Omental fat pad (tissue), 4 donors: Measurements from ENCODE around the gene SENP1. TPM values are rescaled to one million over a fixed set of nuclear protein-coding genes. Genes with fewer than 3 reads are reported as not detected.

Experiments
- ATAC-seq: fragments of 150-250 bp; one replicate; pipeline ENCODE4 v1.9.1; 2016; ENCODE audit warnings: mild to moderate bottlenecking, moderate library complexity; ENCODE audit not compliant: low FRiP score
- DNase-seq: peaks from one replicate; pipeline ENCODE4 v3.0.0-alpha.2; 2019; ENCODE audit warnings: low spot score
- total RNA-seq, 4 donors: library from RNA; depleted of rRNA; stranded (reverse); fragments of >200 nt; gene quantifications; one replicate each; pipeline ENCODE4 v1.1.0, GENCODE V29; 2016
- TF ChIP-seq, protein P1 (sequence below), 3 donors: fragments of 450-650 bp; IDR thresholded peaks; one replicate each; pipeline ENCODE4 v1.5.1; 2016 to 2017; ENCODE audit warnings: antibody characterized with exemption in 3 of 3, mild to moderate bottlenecking in 3 of 3, moderate library complexity in 2 of 3

Gene SENP1
- total RNA-seq, 4 donors from 2014 or later: 13.6 to 23.0 (median 18.2) TPM

DNA sequence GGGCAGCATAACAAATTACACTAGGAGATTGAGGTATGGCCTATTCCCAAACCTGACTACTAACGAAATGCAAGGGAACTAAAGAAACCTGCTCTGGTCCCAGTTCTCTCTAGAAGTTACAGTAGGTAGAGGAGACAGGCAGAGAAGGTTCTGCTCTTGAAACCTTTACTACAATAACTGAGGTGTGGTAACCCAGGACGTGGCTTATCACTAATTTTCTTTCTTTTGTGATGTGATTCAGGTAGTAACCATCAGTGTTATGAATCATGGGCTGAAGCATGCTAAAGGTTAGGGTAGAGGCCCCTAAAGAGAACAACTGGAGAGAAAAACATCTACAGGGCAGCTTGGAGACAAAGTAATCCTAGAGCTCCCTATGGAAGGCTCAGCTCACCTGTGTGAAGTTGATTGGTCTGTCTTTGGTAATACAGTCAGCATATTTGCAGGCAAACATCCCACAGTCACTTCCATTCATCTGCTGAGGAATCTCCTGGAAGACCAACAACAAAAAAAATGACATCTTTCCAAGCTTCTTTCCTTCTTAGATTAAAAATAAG is 59.8 kb downstream of the SENP1 start:
- ATAC-seq (no peak), DNase-seq (no peak)
- TF ChIP-seq, protein P1, sequence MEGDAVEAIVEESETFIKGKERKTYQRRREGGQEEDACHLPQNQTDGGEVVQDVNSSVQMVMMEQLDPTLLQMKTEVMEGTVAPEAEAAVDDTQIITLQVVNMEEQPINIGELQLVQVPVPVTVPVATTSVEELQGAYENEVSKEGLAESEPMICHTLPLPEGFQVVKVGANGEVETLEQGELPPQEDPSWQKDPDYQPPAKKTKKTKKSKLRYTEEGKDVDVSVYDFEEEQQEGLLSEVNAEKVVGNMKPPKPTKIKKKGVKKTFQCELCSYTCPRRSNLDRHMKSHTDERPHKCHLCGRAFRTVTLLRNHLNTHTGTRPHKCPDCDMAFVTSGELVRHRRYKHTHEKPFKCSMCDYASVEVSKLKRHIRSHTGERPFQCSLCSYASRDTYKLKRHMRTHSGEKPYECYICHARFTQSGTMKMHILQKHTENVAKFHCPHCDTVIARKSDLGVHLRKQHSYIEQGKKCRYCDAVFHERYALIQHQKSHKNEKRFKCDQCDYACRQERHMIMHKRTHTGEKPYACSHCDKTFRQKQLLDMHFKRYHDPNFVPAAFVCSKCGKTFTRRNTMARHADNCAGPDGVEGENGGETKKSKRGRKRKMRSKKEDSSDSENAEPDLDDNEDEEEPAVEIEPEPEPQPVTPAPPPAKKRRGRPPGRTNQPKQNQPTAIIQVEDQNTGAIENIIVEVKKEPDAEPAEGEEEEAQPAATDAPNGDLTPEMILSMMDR (IDR thresholded peaks at IDR 0.05): no peak

DNA sequence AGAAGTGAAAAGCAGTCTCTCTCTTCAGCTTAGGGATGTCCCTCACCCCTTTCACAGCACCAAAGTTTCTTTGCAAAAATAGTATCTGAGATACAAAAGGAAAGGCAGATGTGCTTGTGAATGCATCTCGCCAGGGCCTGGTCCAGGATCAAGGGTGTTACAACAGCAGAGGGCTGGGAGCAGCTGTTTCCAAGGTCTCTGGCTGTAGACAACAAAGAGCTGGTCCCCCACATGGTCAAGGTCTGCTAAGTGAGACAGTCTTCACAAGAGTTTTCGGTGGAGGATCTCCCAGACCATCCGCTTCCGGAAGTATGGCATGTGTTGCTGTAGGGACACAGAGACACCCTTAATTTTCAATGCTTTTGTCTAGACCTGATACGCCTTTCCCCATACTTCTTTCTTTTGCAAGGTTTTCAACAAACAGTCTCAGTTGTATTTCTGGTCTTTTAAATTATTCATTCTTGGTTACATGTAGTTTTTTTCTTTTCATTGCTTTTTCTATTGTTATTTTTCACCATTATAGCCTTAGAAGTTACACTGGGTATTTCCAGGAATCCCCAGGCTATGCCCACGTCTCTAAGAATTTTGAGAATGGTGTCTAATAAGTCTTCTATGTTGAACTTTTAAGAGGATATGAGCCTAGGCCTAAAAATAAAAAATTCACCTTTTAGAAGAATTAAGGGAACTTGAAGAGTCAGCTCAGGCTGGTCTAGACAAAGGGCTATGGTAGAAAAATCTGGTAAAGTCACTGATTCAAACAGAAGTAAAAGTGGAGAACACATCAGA is 60.6 kb downstream of the SENP1 start:
- ATAC-seq: no peak
- TF ChIP-seq, protein P1 (IDR thresholded peaks at IDR 0.05): no peak
- DNase-seq: no peak

DNA sequence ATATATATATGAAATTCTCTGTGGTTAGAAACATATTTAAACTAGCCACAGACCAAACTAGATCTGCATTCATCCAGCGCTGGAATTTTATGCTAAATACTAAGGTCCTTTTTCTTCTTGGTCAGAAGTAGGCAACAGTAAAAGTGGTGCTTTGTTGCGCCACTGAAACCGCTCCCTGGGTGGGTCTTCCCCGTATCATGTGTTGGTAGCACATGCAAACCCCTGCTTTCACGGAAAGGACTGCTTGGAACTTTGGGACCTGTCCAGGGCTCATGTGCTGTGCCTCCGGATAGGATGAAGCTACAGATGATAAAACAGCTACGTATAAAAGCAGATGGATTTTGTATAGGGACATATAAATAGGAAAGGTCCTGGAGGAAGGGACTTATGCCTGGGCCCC is 61.5 kb downstream of the SENP1 start:
- TF ChIP-seq, protein P1 (IDR thresholded peaks at IDR 0.05): no peak
- DNase-seq (no peak), ATAC-seq (no peak)

DNA sequence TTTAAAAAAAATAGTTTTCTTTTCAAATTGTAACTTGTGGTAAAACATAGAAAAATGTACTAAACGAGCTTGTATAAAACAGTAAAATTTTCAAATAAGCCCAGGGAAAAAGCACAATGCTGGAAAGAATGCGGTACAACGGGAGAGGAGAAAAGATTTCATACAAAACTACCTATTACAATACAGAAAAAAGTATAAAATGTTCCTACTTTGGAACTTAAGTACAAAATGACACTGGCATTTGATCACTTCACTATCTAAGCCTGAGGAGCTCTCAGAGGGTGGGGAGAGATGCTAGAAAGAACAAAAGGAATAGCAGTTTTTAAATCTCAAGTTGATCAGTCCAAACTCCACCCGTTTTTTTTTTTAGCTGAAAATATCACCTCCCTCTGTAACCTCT is 62.1 kb downstream of the SENP1 start:
- DNase-seq (no peak), ATAC-seq (no peak)
- TF ChIP-seq, protein P1 (IDR thresholded peaks at IDR 0.05): no peak

DNA sequence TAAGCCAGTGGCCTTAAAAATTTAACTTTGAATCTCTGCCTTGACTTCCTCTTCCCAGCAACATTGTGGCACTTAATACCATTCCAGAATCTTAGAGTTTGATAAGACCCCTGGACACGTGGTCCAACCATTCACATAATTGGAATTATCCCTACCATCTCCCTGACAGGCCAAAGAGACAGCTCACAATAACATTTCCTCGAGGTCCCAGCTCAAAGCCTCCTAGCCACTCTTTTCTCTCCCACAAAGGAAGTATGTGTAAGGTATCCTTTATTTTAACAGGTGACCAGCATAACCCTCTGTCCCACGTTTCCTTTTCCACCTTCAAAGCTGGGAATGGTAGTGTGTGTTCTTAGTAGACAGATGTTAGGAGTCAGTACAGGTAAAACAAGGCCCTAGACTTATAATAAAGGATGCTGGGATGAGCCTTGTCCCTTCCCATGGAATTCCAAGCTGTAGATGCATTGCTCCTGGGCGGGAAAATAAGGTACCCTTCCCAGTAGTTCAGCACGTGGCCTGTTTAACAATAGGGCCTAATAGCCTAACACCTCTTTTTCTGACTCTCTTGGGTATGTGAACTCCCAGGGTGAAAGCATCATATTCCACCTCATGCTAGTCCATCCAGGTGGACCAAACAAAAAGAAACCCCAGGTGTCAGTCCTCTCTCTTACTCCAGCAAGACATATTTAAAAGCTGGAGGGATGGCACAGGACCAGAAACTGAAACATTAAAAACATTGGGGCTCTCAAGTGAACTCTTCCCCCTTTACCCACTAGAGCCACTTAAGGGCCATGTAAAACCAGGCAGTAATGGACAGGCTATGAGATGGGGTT is 64.1 kb downstream of the SENP1 start:
- TF ChIP-seq, protein P1 (IDR thresholded peaks at IDR 0.05): no peak
- DNase-seq: no peak
- no peak for ATAC-seq

DNA sequence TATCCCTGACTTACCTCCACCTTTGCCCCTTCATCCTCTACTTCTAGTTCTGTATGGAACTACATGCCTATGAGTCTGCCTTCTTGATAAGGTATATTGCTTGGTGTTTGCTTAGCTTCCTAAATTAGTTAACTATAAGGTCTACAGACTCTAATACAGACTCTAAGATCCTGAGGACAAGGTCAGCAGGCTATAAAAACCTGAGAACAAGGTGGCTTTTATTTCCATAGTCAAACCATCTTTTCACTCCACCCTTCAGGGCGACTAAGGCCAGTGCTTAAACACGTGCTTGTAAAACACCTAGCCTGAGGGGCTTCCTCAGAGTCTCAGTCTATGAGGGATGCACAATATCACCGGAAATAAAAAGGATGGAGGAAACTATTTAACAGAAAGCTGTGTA is 65.5 kb downstream of the SENP1 start:
- no peak for ATAC-seq
- DNase-seq: no peak
- TF ChIP-seq, protein P1 (IDR thresholded peaks at IDR 0.05): no peak
